ENCODE measurements around the gene MAPKAPK2. TPM values are rescaled to one million over a fixed set of nuclear protein-coding genes. Genes with fewer than 3 reads are reported as not detected.

Gene MAPKAPK2
- total and polyA plus RNA-seq, 2 of the 13 experiments (the other 11 are each of a cell fraction or from before 2014, with no cell fraction given) = 16.6 to 34.0 TPM

DNA sequence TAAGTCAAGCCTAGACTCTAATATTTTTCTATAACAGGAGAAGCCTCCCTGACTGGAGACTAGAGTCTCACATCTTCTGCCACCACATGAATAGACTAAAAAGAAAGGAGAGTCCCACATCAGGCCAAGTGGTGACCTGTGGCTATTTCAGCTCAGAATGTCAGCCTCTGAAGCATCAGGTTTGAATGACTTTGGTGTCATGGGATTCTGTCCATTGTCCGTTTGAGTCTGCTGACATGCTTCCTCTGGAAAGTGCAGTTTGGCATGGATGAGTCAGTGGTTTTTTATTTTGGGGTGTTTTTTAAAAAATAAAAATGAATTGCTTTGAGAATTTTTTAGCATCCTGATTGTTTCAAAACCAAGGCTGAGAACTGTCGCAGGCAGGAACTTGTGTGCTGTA is 29.9 kb upstream of the MAPKAPK2 start:
- Histone ChIP-seq H2AFZ (ENCODE audit: low read length) (no peak overlapping the region), H4K20me1 (ENCODE audit: insufficient read depth, low read length) (no peaks in the 10 kb centered on the region), H3K4me1 (ENCODE audit: insufficient read depth, low read length) (peaks cover 22% of the 10 kb centered on the region), H3K9me3 (ENCODE audit: low read length) (no peaks in the 10 kb centered on the region), H3K4me2 (ENCODE audit: low read depth, low read length) (no peak overlapping the region), H3K79me2 (ENCODE audit: insufficient read depth, low read length) (no peaks in the 10 kb centered on the region), H3K36me3 (replicated peaks in 1 of 2; ENCODE audit: control insufficient read depth in 1 of 2, insufficient read depth in 2 of 2, low read length in 2 of 2) (no peaks in the 10 kb centered on the region), H3K4me3 (replicated peaks in 1 of 3; ENCODE audit: insufficient read depth in 1 of 3, low read depth in 2 of 3, low read length in 3 of 3) (no peak overlapping the region), H3K27me3 (ENCODE audit: control insufficient read depth in 1 of 2, insufficient read depth in 2 of 2, low read length in 2 of 2) (peaks cover 0 to 13% of the 10 kb centered on the region in 2 experiments; a peak in 3 of 5 replicates), H3K27ac (ENCODE audit: extremely low read length, insufficient read depth, low read length) (no peak overlapping the region), H3K9ac (ENCODE audit: insufficient read depth, low read depth, low read length) (no peak overlapping the region)
- no peak for TF ChIP-seq XBP1 (CRISPR knock-in tag; IDR thresholded peaks at IDR 0.05)
- no peak for FAIRE-seq
- intact Hi-C loops (cut with micrococcal nuclease; ENCODE audit: unreplicated experiment) = no loop called here
- ChIA-PET POLR2A (interaction anchor here (1.5 kb wide), 1 partner anchor 20 kb away, joined by 7 read pairs; the partner anchor contains the start of gene DYRK3), CTCF (ENCODE audit: low intra/inter-chr PET ratio, low total read pairs) (no interaction called here)
- in situ Hi-C loops (cut with HindIII; ENCODE audit: extremely low pct_ligation_motif_present, low pct_unique_long_range_greater_than_20kb) = no loop called here
- 18% methylated on average over 2 of the region's 2 CpGs for WGBS (ENCODE audit: low lambda C conversion rate)
- BruUV-seq (replicated peaks) = no TSS peak
- no peak for ATAC-seq
- no peak for DNase-seq (ENCODE audit: low spot score)

- no peaks in the 10 kb centered on the region for H3K9me3 ChIP-seq (ENCODE audit: low read length)
- no peak overlapping the region for H3K9ac ChIP-seq (ENCODE audit: insufficient read depth, low read depth, low read length)
- FAIRE-seq (no peak), DNase-seq (ENCODE audit: low spot score) (no peak), ATAC-seq (no peak)
- no peaks in the 10 kb centered on the region for H4K20me1 ChIP-seq (ENCODE audit: insufficient read depth, low read length)
- H3K27me3 ChIP-seq (ENCODE audit: control insufficient read depth in 1 of 2, insufficient read depth in 2 of 2, low read length in 2 of 2) = peaks cover 0 to 13% of the 10 kb centered on the region in 2 experiments; a peak in 3 of 5 replicates
- no peak overlapping the region for H3K4me2 ChIP-seq (ENCODE audit: low read depth, low read length)
- POLR2A ChIA-PET = interaction anchor here (1.5 kb wide), 1 partner anchor 20 kb away, joined by 7 read pairs; the partner anchor contains the start of gene DYRK3
- in situ Hi-C loops (cut with HindIII; ENCODE audit: extremely low pct_ligation_motif_present, low pct_unique_long_range_greater_than_20kb) (no loop called here), intact Hi-C loops (cut with micrococcal nuclease; ENCODE audit: unreplicated experiment) (no loop called here)
- no peak overlapping the region for H3K27ac ChIP-seq (ENCODE audit: extremely low read length, insufficient read depth, low read length)
- H3K36me3 ChIP-seq (replicated peaks in 1 of 2; ENCODE audit: control insufficient read depth in 1 of 2, insufficient read depth in 2 of 2, low read length in 2 of 2) = no peaks in the 10 kb centered on the region
- WGBS (ENCODE audit: low lambda C conversion rate) = 49% methylated on average over 3 of the region's 4 CpGs
- H3K4me3 ChIP-seq (replicated peaks in 1 of 3; ENCODE audit: insufficient read depth in 1 of 3, low read depth in 2 of 3, low read length in 3 of 3) = no peak overlapping the region
- peaks cover 22% of the 10 kb centered on the region for H3K4me1 ChIP-seq (ENCODE audit: insufficient read depth, low read length)
- H2AFZ ChIP-seq (ENCODE audit: low read length) = no peak overlapping the region
- CTCF ChIA-PET (ENCODE audit: low intra/inter-chr PET ratio, low total read pairs) = no interaction called here
- no TSS peak for BruUV-seq (replicated peaks)
- TF ChIP-seq CENPX (CRISPR knock-in tag; IDR thresholded peaks at IDR 0.05) (no peak), ZNF484 (CRISPR knock-in tag; IDR thresholded peaks at IDR 0.05; ENCODE audit: borderline replicate concordance, low read depth) (no peak), ZNF264 (CRISPR knock-in tag; IDR thresholded peaks at IDR 0.05) (no peak), ZNF839 (CRISPR knock-in tag; IDR thresholded peaks at IDR 0.05; ENCODE audit: borderline replicate concordance) (no peak), KAT2B (IDR thresholded peaks at IDR 0.05; ENCODE audit: borderline replicate concordance, low read depth, low read length) (no peak), TEF (CRISPR knock-in tag; IDR thresholded peaks at IDR 0.05) (no peak), ADNP (CRISPR knock-in tag; IDR thresholded peaks at IDR 0.05) (no peak), KLF12 (CRISPR knock-in tag; IDR thresholded peaks at IDR 0.05; ENCODE audit: borderline replicate concordance) (no peak)
- TF ChIP-seq, protein P1, sequence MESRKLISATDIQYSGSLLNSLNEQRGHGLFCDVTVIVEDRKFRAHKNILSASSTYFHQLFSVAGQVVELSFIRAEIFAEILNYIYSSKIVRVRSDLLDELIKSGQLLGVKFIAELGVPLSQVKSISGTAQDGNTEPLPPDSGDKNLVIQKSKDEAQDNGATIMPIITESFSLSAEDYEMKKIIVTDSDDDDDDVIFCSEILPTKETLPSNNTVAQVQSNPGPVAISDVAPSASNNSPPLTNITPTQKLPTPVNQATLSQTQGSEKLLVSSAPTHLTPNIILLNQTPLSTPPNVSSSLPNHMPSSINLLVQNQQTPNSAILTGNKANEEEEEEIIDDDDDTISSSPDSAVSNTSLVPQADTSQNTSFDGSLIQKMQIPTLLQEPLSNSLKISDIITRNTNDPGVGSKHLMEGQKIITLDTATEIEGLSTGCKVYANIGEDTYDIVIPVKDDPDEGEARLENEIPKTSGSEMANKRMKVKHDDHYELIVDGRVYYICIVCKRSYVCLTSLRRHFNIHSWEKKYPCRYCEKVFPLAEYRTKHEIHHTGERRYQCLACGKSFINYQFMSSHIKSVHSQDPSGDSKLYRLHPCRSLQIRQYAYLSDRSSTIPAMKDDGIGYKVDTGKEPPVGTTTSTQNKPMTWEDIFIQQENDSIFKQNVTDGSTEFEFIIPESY (CRISPR knock-in tag; IDR thresholded peaks at IDR 0.05) = no peak
- H3K79me2 ChIP-seq (ENCODE audit: insufficient read depth, low read length) = no peaks in the 10 kb centered on the region
Measured at GRCh38 chr1:206655471-206655882, 29.2 kb upstream of the MAPKAPK2 start.
